Tibial artery (tissue), 4 donors: ENCODE data around the gene MPV17L.
"Not testable (repeated sequence)": the region's sequence is repeated elsewhere in the genome, so short reads cannot be mapped to it uniquely, and the experiment has no call there.

Experiments
- DNase-seq, 2 donors: peaks; one replicate each; pipeline ENCODE4 v3.0.0-alpha.2; 2019
- H3K27ac ChIP-seq, 2 donors: fragments of 200-600 bp; sonication (generic) in 1 of 2; 1 replicate in 1 of 2; 2 replicates in 1 of 2; pipeline ENCODE4 v1.5.1; 2018 to 2019; ENCODE audit warnings: mild to moderate bottlenecking in 1 of 2
- H3K27me3 ChIP-seq, 2 donors: fragments of 200-600 bp; sonication (generic) in 1 of 2; one replicate each; pipeline versions ENCODE4 v1.5.1 to v1.6.0; 2016 to 2019
- H3K36me3 ChIP-seq, 3 donors: fragments of 200-600 bp; sonication (generic) in 2 of 3; one replicate each; pipeline ENCODE4 v1.5.1; 2016 to 2019; ENCODE audit warnings: mild to moderate bottlenecking in 2 of 3
- H3K4me1 ChIP-seq, 4 donors: fragments of 200-600 bp; sonication (generic) in 2 of 4; 1 replicate in 3 of 4; 2 replicates in 1 of 4; pipeline ENCODE4 v1.5.1; 2016 to 2019
- H3K4me3 ChIP-seq, 2 donors: fragments of 200-600 bp; sonication (generic) in 1 of 2; 1 replicate in 1 of 2; 2 replicates in 1 of 2; pipeline ENCODE4 v1.5.1; 2018 to 2019; ENCODE audit warnings: mild to moderate bottlenecking in 2 of 2
- H3K9me3 ChIP-seq, 3 donors: fragments of 200-600 bp; sonication (generic) in 1 of 3; one replicate each; pipeline ENCODE4 v1.5.1; 2016 to 2019
- CTCF ChIP-seq, 2 experiments: fragments of 200-600 bp in 1 of 2; fragments of 450-650 bp in 1 of 2; IDR thresholded peaks; one replicate each; pipeline ENCODE4 v1.5.1; 2017 to 2019; ENCODE audit warnings: antibody characterized with exemption in 2 of 2, mild to moderate bottlenecking in 1 of 2, moderate library complexity in 1 of 2
- intact Hi-C: fragments of 100-400 bp; cut with DNase I; formaldehyde crosslinking; loops from one replicate; pipeline ENCODE4 v1.15.0; 2023; ENCODE audit warnings: low total_unique reads

The MPV17L gene

DNA sequence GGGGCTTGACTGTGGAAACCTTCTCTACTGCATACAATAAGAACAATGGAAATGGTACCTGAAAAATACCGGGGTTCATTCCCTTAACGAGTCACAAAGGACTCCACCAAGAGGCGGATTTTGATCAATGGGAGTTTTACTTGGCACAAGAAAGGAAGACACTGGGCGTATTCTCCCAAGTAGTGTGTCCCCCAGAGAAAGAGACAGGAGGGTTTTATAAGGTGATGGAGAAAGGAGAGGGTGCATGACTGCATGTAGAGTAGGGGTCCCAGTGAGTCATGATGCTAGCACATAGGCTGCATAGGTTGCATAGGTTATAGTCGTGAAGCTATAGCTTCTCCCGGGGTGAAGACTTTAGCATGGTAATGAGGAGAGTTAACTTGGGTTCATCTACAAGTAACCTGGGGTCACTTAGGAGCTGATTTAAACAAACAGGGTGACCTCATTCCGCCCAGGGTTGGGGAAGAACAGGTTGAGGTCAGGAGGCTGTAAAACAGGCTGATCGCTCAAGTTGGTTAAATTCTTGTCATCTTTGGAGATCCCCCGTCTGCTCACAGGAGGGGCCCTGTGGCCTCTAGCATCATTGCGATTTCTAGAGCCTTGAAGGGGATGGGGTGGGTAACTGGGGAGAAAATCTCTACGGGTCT is 1.5 kb downstream of the MPV17L start:
- intact Hi-C loops = no loop called here
- Histone ChIP-seq H3K36me3 (peaks cover 0 to 8% (median 8%) of the 10 kb centered on the region in 3 donors), H3K27me3 (no peaks in the 10 kb centered on the region), H3K9me3 (no peaks in the 10 kb centered on the region), H3K4me3 (no peak overlapping the region), H3K4me1 (peaks cover 0 to 12% (median 5%) of the 10 kb centered on the region in 4 donors), H3K27ac (no peak overlapping the region)
- TF ChIP-seq CTCF (IDR thresholded peaks at IDR 0.05) = no peak
- DNase-seq = no peak

DNA sequence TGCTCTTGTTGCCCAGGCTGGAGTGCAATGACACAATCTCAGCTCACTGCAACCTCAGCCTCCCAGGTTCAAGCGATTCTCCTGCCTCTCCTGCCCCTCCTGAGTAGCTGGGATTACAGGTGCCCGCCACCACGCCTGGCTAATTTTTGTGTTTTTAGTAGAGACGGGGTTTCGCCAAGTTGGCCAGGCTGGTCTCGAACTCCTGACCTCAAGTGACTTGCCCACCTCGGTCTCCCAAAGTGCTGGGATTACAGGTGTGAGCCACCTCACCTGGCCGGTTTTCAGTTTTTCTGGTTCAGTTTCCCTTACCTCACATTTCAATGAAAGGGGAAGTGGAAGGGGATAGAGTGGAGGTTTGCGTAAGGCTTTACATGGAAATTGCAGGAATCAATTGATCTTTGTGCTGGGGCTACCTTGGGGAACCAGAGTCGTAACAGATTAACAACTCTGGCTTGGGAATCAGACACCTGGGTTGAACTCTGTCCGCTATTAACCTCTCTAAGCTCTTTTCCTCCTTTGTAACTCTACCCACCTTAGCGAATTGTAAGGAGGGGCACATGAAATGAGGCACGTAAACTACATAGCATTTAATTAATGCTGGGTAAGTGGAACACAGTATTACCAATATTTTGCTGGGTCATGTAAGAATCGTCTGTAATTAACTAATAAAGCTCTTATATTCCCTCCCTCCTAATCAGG is 3.2 kb downstream of the MPV17L start:
- no peaks in the 10 kb centered on the region for H3K9me3 ChIP-seq
- no peak for DNase-seq
- no peak overlapping the region for H3K27ac ChIP-seq
- no peak for TF ChIP-seq CTCF (IDR thresholded peaks at IDR 0.05)
- H3K4me1 ChIP-seq = peaks cover 0 to 12% (median 5%) of the 10 kb centered on the region in 4 donors
- no peaks in the 10 kb centered on the region for H3K27me3 ChIP-seq
- H3K36me3 ChIP-seq = peaks cover 0 to 23% (median 15%) of the 10 kb centered on the region in 3 donors
- intact Hi-C loops = no loop called here
- no peak overlapping the region for H3K4me3 ChIP-seq

- Histone ChIP-seq H3K27me3 (no peaks in the 10 kb centered on the region), H3K36me3 (peaks cover 0 to 23% (median 15%) of the 10 kb centered on the region in 3 donors), H3K4me3 (no peak overlapping the region), H3K27ac (no peak overlapping the region), H3K9me3 (no peaks in the 10 kb centered on the region), H3K4me1 (peaks cover 0 to 12% (median 5%) of the 10 kb centered on the region in 4 donors)
- no peak for TF ChIP-seq CTCF (IDR thresholded peaks at IDR 0.05)
- intact Hi-C loops = no loop called here
- no peak for DNase-seq
These were observed 3.8 kb downstream of the MPV17L start for GRCh38 chr16:15399317-15399716.

DNA sequence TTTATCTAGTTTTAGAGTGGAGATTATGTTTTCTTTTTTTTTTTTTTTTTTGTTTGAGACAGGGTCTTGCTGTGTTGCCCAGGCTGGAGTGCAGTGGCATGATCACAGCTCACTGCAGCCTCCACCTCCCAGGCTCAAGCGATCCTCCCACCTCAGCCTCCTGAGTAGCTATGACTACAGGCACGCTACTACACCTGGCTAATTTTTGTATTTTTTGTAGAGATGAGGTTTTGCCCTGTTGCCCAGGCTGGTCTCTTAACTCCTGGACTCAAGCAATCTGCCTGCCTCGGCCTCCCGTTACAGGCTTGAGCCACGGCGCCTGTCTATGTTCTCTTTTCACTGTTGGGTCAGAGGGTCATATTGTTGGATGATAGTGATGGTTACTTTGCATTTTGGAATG is 4.8 kb downstream of the MPV17L start:
- intact Hi-C loops = loop anchor here (5.0 kb wide), 1 partner anchor 52 kb away; no protein-coding TSS in a partner anchor
- not testable (repeated sequence) for DNase-seq, H3K4me3 ChIP-seq

DNA sequence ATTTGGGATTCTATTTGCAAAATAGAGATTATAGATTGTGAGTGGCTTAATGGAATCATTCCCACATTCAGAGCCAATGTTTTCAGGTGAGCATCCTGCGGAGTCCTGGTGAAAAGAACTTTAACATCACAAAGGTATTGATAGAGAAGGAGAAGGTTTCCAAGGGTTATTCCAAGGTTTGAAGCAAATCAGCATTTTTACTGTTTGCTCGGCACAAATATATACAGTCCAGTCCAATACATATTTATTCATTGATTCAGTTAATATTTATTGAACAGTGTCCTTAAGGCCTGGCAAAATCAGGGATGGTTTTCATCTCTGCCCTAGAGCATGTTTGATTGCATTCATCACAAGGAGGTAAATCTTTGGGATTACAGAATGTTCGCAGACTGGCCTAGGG is 6.4 kb downstream of the MPV17L start:
- no peak for DNase-seq
- Histone ChIP-seq H3K27me3 (no peaks in the 10 kb centered on the region), H3K9me3 (no peaks in the 10 kb centered on the region), H3K36me3 (peaks cover 0 to 23% (median 15%) of the 10 kb centered on the region in 3 donors), H3K4me3 (no peak overlapping the region), H3K27ac (no peak overlapping the region), H3K4me1 (no peaks in the 10 kb centered on the region)
- TF ChIP-seq CTCF (IDR thresholded peaks at IDR 0.05) = no peak
- intact Hi-C loops = loop anchor here (5.0 kb wide), 1 partner anchor 50 kb away; no protein-coding TSS in a partner anchor

More for the DNA sequence above, 4.8 kb downstream of the MPV17L start:
- not testable (repeated sequence) for H3K9me3 ChIP-seq, H3K4me1 ChIP-seq, H3K27ac ChIP-seq, H3K27me3 ChIP-seq
- peaks cover 0 to 23% (median 15%) of the 10 kb centered on the region in 3 donors for H3K36me3 ChIP-seq

- H3K4me3 ChIP-seq = no peak overlapping the region
- intact Hi-C loops = loop anchor here (5.0 kb wide), 1 partner anchor 49 kb away; no protein-coding TSS in a partner anchor
- H3K9me3 ChIP-seq = no peaks in the 10 kb centered on the region
- no peak for TF ChIP-seq CTCF (IDR thresholded peaks at IDR 0.05)
- H3K4me1 ChIP-seq = no peaks in the 10 kb centered on the region
- no peak overlapping the region for H3K27ac ChIP-seq
- peaks cover 0 to 23% (median 15%) of the 10 kb centered on the region in 3 donors for H3K36me3 ChIP-seq
- DNase-seq = no peak
- no peaks in the 10 kb centered on the region for H3K27me3 ChIP-seq
These were observed 7.9 kb downstream of the MPV17L start for GRCh38 chr16:15403392-15403995.

- H3K9me3 ChIP-seq, H3K4me1 ChIP-seq, H3K27ac ChIP-seq, H3K4me3 ChIP-seq, H3K27me3 ChIP-seq, DNase-seq: not testable (repeated sequence)
- intact Hi-C loops = loop anchor here (5.0 kb wide), 1 partner anchor 48 kb away; no protein-coding TSS in a partner anchor
- peaks cover 0 to 29% (median 15%) of the 10 kb centered on the region in 3 donors for H3K36me3 ChIP-seq
These were observed 8.5 kb downstream of the MPV17L start for GRCh38 chr16:15404091-15404490.
